Stimulated activated naive B cell treated with anti-CD40 and anti-IgM and Interleukin-4, amounts not matched to agents 10 μg/mL and 1 μg/mL and 100 μg/mL, for 72 hours (primary cell): Measurements from ENCODE around the gene REV1.
"Not testable (repeated sequence)": the region's sequence is repeated elsewhere in the genome, so short reads cannot be mapped to it uniquely, and the experiment has no call there.

ENCODE experiments used
- ATAC-seq, 2 donors: fragments of 150-1000 bp; cut with Tn5 transposase; replicated peaks; 2 replicates each; pipeline ENCODE4 v1.10.0; 2021; ENCODE audit warnings: moderate library complexity in 1 of 2
- DNase-seq: peaks from one replicate; pipeline ENCODE4 v3.0.0; 2021
- H3K27ac Mint-ChIP-seq: one replicate; pipeline ENCODE4 v1.8.0; 2022; ENCODE audit warnings: mild to moderate bottlenecking, mixed read lengths
- H3K27me3 Mint-ChIP-seq, 2 donors: one replicate each; pipeline ENCODE4 v1.8.0; 2022; ENCODE audit warnings: mixed read lengths in 2 of 2
- H3K36me3 Mint-ChIP-seq, 2 donors: one replicate each; pipeline ENCODE4 v1.8.0; 2022; ENCODE audit warnings: mixed read lengths in 2 of 2, mild to moderate bottlenecking in 1 of 2
- H3K4me1 Mint-ChIP-seq, 2 donors: one replicate each; pipeline ENCODE4 v1.8.0; 2022; ENCODE audit warnings: mixed read lengths in 2 of 2, mild to moderate bottlenecking in 1 of 2
- H3K4me3 Mint-ChIP-seq, 2 donors: one replicate each; pipeline ENCODE4 v1.8.0; 2022; ENCODE audit warnings: mild to moderate bottlenecking in 2 of 2, mixed read lengths in 2 of 2, moderate library complexity in 1 of 2
- H3K9me3 Mint-ChIP-seq, 2 donors: one replicate each; pipeline ENCODE4 v1.8.0; 2022; ENCODE audit warnings: mixed read lengths in 2 of 2, mild to moderate bottlenecking in 1 of 2

The REV1 gene

DNA sequence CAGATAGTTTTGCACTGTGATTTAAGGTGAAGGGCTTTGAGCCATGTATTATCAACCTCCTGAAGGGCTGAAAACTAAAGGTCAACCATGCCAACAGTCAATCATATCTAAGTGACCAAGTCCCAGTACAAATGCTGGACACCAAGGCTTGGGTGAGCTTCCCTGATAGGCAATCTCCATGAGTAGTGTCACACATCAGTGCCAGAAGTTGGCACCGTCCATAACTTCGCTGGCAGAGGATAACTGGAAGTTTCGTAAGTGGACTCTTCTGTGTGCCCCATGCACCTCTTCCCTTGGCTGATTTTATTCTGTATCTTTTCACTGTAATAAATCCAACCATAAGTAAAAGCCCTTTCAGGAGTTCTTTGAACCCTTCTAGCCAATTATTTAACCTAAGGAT lies 13.2 kb downstream of the REV1 start:
- peaks cover 26 to 51% of the 10 kb centered on the region in 2 donors for H3K4me1 Mint-ChIP-seq
- DNase-seq (no peak), ATAC-seq (no peak)
- H3K9me3 Mint-ChIP-seq, result peaks cover 0 to 3% of the 10 kb centered on the region in 2 donors
- H3K36me3 Mint-ChIP-seq, result peaks cover 8 to 18% of the 10 kb centered on the region in 2 donors
- no peak overlapping the region for H3K27ac Mint-ChIP-seq
- H3K27me3 Mint-ChIP-seq, result no peaks in the 10 kb centered on the region
- H3K4me3 Mint-ChIP-seq, result no peak overlapping the region

DNA sequence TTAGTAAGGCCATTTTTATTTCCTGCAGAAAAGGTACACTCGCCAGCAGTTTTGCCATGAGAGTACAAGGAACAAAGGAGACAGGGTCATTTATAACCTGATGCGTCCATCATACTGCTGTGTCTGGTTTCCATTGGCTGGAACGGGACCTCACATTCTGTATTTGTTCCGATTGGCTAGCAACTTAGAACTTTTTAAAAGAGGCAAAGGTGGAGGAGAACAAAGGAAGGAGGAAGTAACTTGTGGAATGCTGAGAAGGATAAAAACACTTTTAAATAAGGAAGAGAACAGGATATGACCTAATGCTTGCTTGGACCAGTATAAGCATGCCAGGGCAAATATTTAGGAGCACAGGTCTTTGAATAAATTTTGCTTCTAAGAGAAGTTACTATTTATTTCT lies 14.7 kb downstream of the REV1 start:
- peaks cover 22 to 50% of the 10 kb centered on the region in 2 donors for H3K4me1 Mint-ChIP-seq
- not testable (repeated sequence) for H3K27me3 Mint-ChIP-seq, H3K27ac Mint-ChIP-seq, ATAC-seq, H3K4me3 Mint-ChIP-seq, H3K9me3 Mint-ChIP-seq, DNase-seq
- H3K36me3 Mint-ChIP-seq, result peaks cover 14 to 25% of the 10 kb centered on the region in 2 donors

- H3K4me3 Mint-ChIP-seq, result no peak overlapping the region
- peaks cover 4 to 5% of the 10 kb centered on the region in 2 donors for H3K9me3 Mint-ChIP-seq
- H3K27me3 Mint-ChIP-seq, result no peaks in the 10 kb centered on the region
- ATAC-seq (no peak), DNase-seq (no peak)
- H3K36me3 Mint-ChIP-seq, result peaks cover 13 to 25% of the 10 kb centered on the region in 2 donors
- peaks cover 19 to 49% of the 10 kb centered on the region in 2 donors for H3K4me1 Mint-ChIP-seq
- H3K27ac Mint-ChIP-seq, result no peak overlapping the region
These were observed 16.2 kb downstream of the REV1 start for GRCh38 chr2:99473518-99474083.

- no peak overlapping the region for H3K4me3 Mint-ChIP-seq
- H3K9me3 Mint-ChIP-seq, result peaks cover 4 to 5% of the 10 kb centered on the region in 2 donors
- H3K4me1 Mint-ChIP-seq, result peaks cover 16 to 45% of the 10 kb centered on the region in 2 donors
- no peak overlapping the region for H3K27ac Mint-ChIP-seq
- ATAC-seq, result no peak
- peaks cover 11 to 21% of the 10 kb centered on the region in 2 donors for H3K36me3 Mint-ChIP-seq
- no peak for DNase-seq
- no peaks in the 10 kb centered on the region for H3K27me3 Mint-ChIP-seq
These were observed 17.2 kb downstream of the REV1 start for GRCh38 chr2:99472600-99472960.

DNA sequence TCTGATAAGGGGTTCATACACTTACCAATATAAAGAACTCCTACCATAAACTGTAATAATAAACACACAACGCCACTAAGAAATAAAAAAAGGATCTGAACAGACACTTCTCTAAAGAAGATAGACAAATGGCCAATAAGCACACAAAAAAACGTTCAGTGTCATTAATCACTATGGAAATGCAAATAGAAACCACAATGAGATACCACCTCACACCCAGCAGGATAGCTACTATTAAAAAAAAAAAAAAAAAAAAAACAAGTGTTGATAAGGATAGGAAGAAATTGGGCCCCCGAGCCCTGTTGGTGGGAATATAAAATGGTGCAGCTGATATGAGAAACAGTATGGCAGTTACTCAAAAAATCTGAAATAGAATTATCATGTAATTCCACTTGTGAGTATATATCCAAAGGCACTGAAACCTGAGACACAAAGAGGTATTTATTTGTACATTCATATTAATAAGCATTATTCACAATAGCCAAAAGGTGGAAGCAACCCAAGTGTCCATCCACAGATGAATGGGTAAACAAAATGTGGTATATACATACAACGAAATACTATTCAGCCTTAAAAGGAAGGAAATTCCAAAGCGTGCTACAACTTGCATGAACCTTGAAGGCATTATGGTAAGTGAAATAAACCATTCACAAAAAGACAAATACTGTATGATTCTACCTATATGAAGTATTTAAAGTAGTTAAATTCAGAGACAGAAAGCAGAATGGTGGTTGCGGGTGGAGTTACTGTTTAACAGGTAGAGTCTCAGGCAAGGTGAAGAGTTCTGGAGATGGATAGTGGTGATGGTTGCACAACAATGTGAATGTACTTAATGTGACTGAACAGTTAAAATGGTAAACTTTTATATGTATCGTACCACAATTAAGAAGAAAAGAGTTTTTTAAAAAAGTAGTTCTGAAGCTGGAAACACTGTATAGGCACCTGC lies 17.9 kb downstream of the REV1 start:
- Mint-ChIP-seq H3K4me1 (peaks cover 14 to 42% of the 10 kb centered on the region in 2 donors), H3K27ac (no peak overlapping the region), H3K9me3 (peaks cover 4 to 5% of the 10 kb centered on the region in 2 donors), H3K4me3 (no peak overlapping the region), H3K27me3 (no peaks in the 10 kb centered on the region), H3K36me3 (peaks cover 11 to 22% of the 10 kb centered on the region in 2 donors)
- DNase-seq, result no peak
- ATAC-seq, result no peak

GRCh38 chr2:99470957-99471356 lies 18.9 kb downstream of the REV1 start:
- Mint-ChIP-seq H3K27ac (no peak overlapping the region), H3K36me3 (peaks cover 11 to 21% of the 10 kb centered on the region in 2 donors), H3K9me3 (peaks cover 4 to 5% of the 10 kb centered on the region in 2 donors), H3K4me1 (peaks cover 13 to 40% of the 10 kb centered on the region in 2 donors), H3K27me3 (no peaks in the 10 kb centered on the region), H3K4me3 (no peak overlapping the region)
- ATAC-seq (no peak), DNase-seq (no peak)

- not testable (repeated sequence) for H3K4me3 Mint-ChIP-seq, DNase-seq, H3K9me3 Mint-ChIP-seq, H3K27me3 Mint-ChIP-seq, H3K27ac Mint-ChIP-seq, ATAC-seq
- peaks cover 11 to 21% of the 10 kb centered on the region in 2 donors for H3K36me3 Mint-ChIP-seq
- H3K4me1 Mint-ChIP-seq, result peaks cover 14 to 40% of the 10 kb centered on the region in 2 donors
These were observed 19.4 kb downstream of the REV1 start for GRCh38 chr2:99470459-99470858.

GRCh38 chr2:99469394-99469793 lies 20.4 kb downstream of the REV1 start:
- DNase-seq, result no peak
- H3K27ac Mint-ChIP-seq, result no peak overlapping the region
- peaks cover 4 to 5% of the 10 kb centered on the region in 2 donors for H3K9me3 Mint-ChIP-seq
- no peak overlapping the region for H3K4me3 Mint-ChIP-seq
- no peaks in the 10 kb centered on the region for H3K27me3 Mint-ChIP-seq
- H3K4me1 Mint-ChIP-seq, result peaks cover 14 to 37% of the 10 kb centered on the region in 2 donors
- peaks cover 11 to 21% of the 10 kb centered on the region in 2 donors for H3K36me3 Mint-ChIP-seq
- no peak for ATAC-seq

DNA sequence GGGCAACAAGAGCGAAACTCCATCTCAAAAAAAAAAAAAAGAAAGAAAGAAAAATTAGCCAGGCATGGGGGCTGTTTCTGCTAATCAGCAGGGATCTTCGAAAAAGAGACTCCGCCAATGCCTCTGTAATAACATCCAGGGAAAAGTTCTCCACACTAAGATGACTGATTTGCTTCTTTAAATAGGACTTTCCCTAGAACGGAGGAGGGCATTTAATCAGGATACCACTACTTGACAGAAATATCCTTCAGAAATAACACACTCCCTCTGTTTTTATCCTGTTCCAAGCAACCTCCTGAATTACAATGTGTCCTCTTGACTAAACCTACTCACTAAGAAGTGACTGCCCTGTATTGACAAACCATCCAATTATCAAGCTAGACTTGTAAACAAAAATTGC lies 21.7 kb downstream of the REV1 start:
- H3K4me1 Mint-ChIP-seq, result peaks cover 11 to 34% of the 10 kb centered on the region in 2 donors
- no peaks in the 10 kb centered on the region for H3K27me3 Mint-ChIP-seq
- H3K9me3 Mint-ChIP-seq, result peaks cover 4 to 5% of the 10 kb centered on the region in 2 donors
- ATAC-seq (no peak), DNase-seq (no peak)
- no peak overlapping the region for H3K4me3 Mint-ChIP-seq
- peaks cover 11 to 21% of the 10 kb centered on the region in 2 donors for H3K36me3 Mint-ChIP-seq
- no peak overlapping the region for H3K27ac Mint-ChIP-seq

DNA sequence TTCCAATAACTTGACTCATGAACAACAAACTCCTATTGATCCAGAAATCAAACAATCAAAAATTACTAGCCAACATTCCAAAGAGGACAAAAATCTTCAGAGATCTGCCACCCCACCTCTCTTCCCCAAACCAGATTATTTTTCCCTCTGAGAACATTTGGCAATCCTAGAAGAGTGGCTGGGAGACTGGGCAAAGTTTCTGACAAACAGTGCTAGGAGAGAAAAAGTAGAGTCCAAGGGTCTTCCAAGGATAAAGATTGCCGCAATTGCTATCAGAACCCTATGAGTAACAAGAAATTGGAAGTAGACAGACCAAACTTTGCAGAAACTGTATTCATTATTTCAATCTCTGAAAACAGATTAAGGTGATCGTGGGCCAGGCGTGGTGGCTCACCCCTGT lies 22.4 kb downstream of the REV1 start:
- DNase-seq (no peak), ATAC-seq (no peak)
- H3K4me1 Mint-ChIP-seq, result peaks cover 10 to 32% of the 10 kb centered on the region in 2 donors
- H3K27ac Mint-ChIP-seq, result no peak overlapping the region
- H3K36me3 Mint-ChIP-seq, result peaks cover 11 to 21% of the 10 kb centered on the region in 2 donors
- H3K9me3 Mint-ChIP-seq, result peaks cover 4 to 5% of the 10 kb centered on the region in 2 donors
- H3K4me3 Mint-ChIP-seq, result no peak overlapping the region
- no peaks in the 10 kb centered on the region for H3K27me3 Mint-ChIP-seq

GRCh38 chr2:99461828-99462483 lies 27.9 kb downstream of the REV1 start:
- Mint-ChIP-seq H3K4me1 (peaks cover 1 to 7% of the 10 kb centered on the region in 2 donors), H3K4me3 (no peak overlapping the region), H3K27ac (no peak overlapping the region), H3K9me3 (no peaks in the 10 kb centered on the region), H3K27me3 (no peaks in the 10 kb centered on the region), H3K36me3 (peaks cover 28 to 40% of the 10 kb centered on the region in 2 donors)
- ATAC-seq (no peak), DNase-seq (no peak)

DNA sequence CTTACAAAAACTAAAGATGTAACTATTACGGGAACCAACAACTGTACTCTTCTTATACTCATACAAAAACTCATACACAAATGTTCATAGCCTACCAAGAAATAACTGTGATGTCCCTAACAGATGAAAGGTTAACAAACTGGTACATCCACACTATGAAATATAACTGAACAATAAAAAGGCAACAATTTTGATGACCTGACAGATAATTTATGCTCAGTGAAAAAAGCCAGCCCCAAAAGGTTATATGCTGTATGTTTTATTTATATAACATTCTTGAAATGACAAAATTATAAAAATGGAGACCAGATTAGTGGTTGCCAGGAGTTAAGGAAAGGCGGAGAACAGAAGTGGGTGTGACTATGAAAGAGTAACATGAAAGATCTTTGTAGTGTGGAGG lies 31.3 kb downstream of the REV1 start:
- no peak for DNase-seq
- Mint-ChIP-seq H3K4me3 (no peak overlapping the region), H3K36me3 (peaks cover 38 to 60% of the 10 kb centered on the region in 2 donors), H3K4me1 (peaks cover 0 to 10% of the 10 kb centered on the region in 2 donors), H3K27me3 (no peaks in the 10 kb centered on the region), H3K9me3 (no peaks in the 10 kb centered on the region), H3K27ac (no peak overlapping the region)
- ATAC-seq, result no peak

- Mint-ChIP-seq H3K9me3 (no peaks in the 10 kb centered on the region), H3K4me3 (no peak overlapping the region), H3K4me1 (peaks cover under 1 to 2% of the 10 kb centered on the region in 2 donors), H3K36me3 (peaks cover 18 to 43% of the 10 kb centered on the region in 2 donors), H3K27ac (no peak overlapping the region), H3K27me3 (no peaks in the 10 kb centered on the region)
- DNase-seq (no peak), ATAC-seq (no peak)
These were observed 38.1 kb downstream of the REV1 start for GRCh38 chr2:99451686-99452085.

DNA sequence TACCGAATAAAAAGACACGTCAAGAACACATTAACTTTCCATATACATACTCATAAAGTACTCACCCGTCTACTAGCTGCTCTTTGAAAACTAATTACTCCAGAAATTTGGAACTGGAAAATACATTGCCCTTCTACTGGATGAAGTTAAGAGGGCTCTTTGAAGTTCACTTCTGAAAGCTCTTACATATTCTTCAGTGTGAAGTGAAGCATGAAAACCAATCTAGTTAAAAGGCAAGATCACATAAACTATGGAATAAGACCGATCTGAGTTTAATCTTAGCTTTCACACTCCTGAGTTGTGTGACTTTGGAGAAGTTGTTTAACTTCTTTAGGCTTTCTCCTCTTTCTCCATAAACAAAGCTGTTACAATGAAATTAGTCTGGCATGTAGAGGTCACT lies 38.5 kb downstream of the REV1 start:
- Mint-ChIP-seq H3K4me3 (no peak overlapping the region), H3K4me1 (peaks cover 0 to 3% of the 10 kb centered on the region in 2 donors), H3K27ac (no peak overlapping the region), H3K27me3 (no peaks in the 10 kb centered on the region), H3K36me3 (peaks cover 20 to 47% of the 10 kb centered on the region in 2 donors), H3K9me3 (no peaks in the 10 kb centered on the region)
- no peak for DNase-seq
- ATAC-seq, result no peak
